Endothelial cell (in vitro differentiated cells): ENCODE measurements around the gene LYZL6. TPM values are rescaled to one million over a fixed set of nuclear protein-coding genes. Genes with fewer than 3 reads are reported as not detected.

Experiments used
- DNase-seq: peaks from one replicate; pipeline ENCODE4 v3.0.0; 2021; ENCODE audit warnings: low spot score
- H3K27ac Mint-ChIP-seq: one replicate; pipeline ENCODE4 v1.8.0; 2021; ENCODE audit warnings: mixed read lengths, inconsistent platforms; ENCODE audit not compliant: unreplicated experiment
- H3K27me3 Mint-ChIP-seq: one replicate; pipeline ENCODE4 v1.8.0; 2021; ENCODE audit warnings: mild to moderate bottlenecking, moderate library complexity, mixed read lengths, inconsistent platforms; ENCODE audit not compliant: unreplicated experiment
- H3K36me3 Mint-ChIP-seq: one replicate; pipeline ENCODE4 v1.8.0; 2021; ENCODE audit warnings: mild to moderate bottlenecking, low read depth, mixed read lengths, inconsistent platforms; ENCODE audit not compliant: unreplicated experiment
- H3K4me1 Mint-ChIP-seq: one replicate; pipeline ENCODE4 v1.8.0; 2021; ENCODE audit warnings: mild to moderate bottlenecking, mixed read lengths, inconsistent platforms; ENCODE audit not compliant: unreplicated experiment
- H3K4me3 Mint-ChIP-seq: one replicate; pipeline ENCODE4 v1.8.0; 2021; ENCODE audit warnings: mild to moderate bottlenecking, mixed read lengths, inconsistent platforms; ENCODE audit not compliant: unreplicated experiment
- H3K9me3 Mint-ChIP-seq: one replicate; pipeline ENCODE4 v1.8.0; 2021; ENCODE audit warnings: mixed read lengths, inconsistent platforms; ENCODE audit not compliant: unreplicated experiment
- total RNA-seq: library from RNA; stranded (reverse); fragmentation: NEBNext Ultra II Directional; extraction: Animal tissue kit (Norgen Biotek cat#: 25700); gene quantifications from one replicate; pipeline ENCODE4 v1.2.1, GENCODE V29; 2021; ENCODE audit not compliant: unreplicated experiment
- TF ChIP-seq, protein P1 (sequence below): fragments of 200-600 bp; sonication (generic); IDR thresholded peaks from one replicate; pipeline ENCODE4 v1.5.0; 2021; ENCODE audit warnings: antibody characterized with exemption; ENCODE audit not compliant: unreplicated experiment

The LYZL6 gene
- total RNA-seq, 1 donor from 2014 or later, result not detected

DNA sequence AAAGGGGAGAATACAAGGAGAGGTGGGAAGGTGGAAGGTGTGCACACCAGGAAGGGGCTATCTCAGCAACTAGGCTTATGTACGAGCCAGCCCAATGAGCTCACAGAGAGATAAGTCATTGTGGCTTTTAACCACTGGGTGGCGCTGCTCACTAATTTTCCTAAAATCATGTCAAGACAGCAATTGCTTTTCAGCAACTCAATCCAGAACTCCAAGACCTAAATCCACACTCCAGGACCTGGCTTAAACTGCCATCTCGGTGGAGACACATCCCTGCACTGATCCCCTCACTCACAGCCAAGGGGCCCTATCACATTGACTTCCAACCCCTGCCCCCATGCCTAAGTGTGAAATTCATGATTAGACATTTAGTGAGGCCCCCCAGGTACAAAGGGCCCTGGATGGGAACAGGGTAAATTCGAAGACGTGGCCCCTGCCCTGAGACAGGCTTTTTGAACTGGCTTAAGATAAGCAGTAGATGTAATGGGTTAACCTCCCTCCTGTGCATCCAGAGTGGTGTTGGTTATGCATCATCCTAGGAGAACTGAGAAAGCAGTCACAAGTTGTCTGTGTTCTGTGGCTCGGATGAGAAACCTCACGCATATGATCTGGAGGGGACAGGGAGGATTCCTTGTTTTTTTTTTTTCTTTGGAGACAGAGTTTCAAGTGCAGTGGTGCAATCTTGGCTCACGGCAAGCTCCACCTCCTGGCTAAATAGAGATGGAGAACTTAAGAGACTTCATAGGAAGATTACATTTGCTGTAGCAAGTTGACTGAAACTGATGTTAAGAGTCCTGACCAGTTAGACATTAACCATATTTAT lies 26.3 kb upstream of the LYZL6 start:
- no peaks in the 10 kb centered on the region for H3K27me3 Mint-ChIP-seq
- H3K4me3 Mint-ChIP-seq, result no peak overlapping the region
- peak; percentile 83 for DNase-seq
- H3K27ac Mint-ChIP-seq, result no peak overlapping the region
- H3K4me1 Mint-ChIP-seq, result peaks cover 26% of the 10 kb centered on the region
- no peaks in the 10 kb centered on the region for H3K36me3 Mint-ChIP-seq
- TF ChIP-seq, protein P1, sequence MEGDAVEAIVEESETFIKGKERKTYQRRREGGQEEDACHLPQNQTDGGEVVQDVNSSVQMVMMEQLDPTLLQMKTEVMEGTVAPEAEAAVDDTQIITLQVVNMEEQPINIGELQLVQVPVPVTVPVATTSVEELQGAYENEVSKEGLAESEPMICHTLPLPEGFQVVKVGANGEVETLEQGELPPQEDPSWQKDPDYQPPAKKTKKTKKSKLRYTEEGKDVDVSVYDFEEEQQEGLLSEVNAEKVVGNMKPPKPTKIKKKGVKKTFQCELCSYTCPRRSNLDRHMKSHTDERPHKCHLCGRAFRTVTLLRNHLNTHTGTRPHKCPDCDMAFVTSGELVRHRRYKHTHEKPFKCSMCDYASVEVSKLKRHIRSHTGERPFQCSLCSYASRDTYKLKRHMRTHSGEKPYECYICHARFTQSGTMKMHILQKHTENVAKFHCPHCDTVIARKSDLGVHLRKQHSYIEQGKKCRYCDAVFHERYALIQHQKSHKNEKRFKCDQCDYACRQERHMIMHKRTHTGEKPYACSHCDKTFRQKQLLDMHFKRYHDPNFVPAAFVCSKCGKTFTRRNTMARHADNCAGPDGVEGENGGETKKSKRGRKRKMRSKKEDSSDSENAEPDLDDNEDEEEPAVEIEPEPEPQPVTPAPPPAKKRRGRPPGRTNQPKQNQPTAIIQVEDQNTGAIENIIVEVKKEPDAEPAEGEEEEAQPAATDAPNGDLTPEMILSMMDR, result peak; percentile 89
- no peaks in the 10 kb centered on the region for H3K9me3 Mint-ChIP-seq

DNA sequence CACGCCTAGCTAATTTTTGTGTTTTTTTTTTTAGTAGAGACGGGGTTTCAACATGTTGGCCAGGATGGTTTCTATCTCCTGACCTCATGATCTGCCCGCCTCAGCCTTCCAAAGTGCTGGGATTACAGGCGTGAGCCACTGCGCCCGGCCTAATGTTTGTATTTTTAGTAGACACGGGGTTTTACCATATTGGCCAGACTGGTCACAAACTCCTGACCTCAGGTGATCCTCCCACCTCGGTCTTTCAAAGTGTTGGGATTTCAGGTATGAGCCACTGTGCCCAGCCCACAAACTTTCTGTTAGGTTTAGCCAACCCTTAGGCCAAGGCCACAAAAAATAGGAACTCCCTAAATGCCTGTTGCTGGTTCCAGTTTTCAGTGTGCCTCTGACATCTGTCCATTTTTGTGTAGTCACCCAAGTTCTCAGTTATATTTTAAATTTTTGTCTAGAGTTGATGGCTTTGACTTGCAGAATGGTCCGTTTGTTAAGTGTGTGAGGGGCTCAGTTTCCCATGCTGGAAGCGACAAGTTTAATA lies 25.1 kb upstream of the LYZL6 start:
- TF ChIP-seq, protein P1, result no peak
- Mint-ChIP-seq H3K4me3 (no peak overlapping the region), H3K9me3 (no peaks in the 10 kb centered on the region), H3K36me3 (no peaks in the 10 kb centered on the region), H3K27ac (no peak overlapping the region), H3K27me3 (no peaks in the 10 kb centered on the region), H3K4me1 (peaks cover 21% of the 10 kb centered on the region)
- DNase-seq, result no peak

DNA sequence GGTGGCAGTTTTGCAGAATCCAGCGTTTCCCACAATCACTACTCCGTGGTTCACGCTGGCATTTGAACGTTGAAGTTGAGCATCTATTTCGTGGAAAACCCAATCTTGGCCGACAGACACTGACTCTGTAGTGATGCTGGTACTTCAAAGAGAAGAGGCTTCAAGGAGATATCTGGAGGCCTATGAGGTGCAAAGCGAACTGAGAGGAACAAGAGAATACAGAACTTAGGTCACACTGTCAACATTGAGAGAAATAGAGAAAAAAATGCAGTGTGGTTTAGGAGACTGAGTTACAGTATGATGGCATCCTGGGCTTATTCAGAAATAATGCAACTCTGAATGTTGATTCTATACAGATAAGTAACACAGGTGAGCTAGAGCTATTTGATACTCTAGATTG lies 21.8 kb upstream of the LYZL6 start:
- Mint-ChIP-seq H3K4me1 (no peaks in the 10 kb centered on the region), H3K27me3 (no peaks in the 10 kb centered on the region), H3K27ac (no peak overlapping the region), H3K36me3 (no peaks in the 10 kb centered on the region), H3K4me3 (no peak overlapping the region), H3K9me3 (no peaks in the 10 kb centered on the region)
- TF ChIP-seq, protein P1, result no peak
- no peak for DNase-seq

DNA sequence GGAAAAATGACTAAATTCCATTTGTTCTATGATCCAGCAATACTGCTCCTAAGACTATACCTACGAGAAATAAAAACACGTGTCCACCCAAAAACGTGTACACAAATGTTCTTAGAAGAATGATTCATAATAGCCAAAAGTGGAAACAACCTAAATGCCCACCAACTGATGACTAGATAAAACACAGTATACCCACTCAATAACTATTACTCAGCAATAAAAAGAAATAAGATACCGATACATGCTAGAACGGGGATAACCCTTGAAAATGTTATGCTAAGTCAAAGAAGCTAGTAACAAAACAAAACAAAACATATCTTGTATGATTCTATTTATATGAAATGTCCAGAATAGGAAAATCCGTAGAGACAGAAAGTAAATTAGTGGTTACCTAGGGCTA lies 20.1 kb upstream of the LYZL6 start:
- TF ChIP-seq, protein P1, result no peak
- no peaks in the 10 kb centered on the region for H3K9me3 Mint-ChIP-seq
- H3K4me3 Mint-ChIP-seq, result no peak overlapping the region
- H3K36me3 Mint-ChIP-seq, result no peaks in the 10 kb centered on the region
- H3K4me1 Mint-ChIP-seq, result no peaks in the 10 kb centered on the region
- no peaks in the 10 kb centered on the region for H3K27me3 Mint-ChIP-seq
- no peak for DNase-seq
- no peak overlapping the region for H3K27ac Mint-ChIP-seq

DNA sequence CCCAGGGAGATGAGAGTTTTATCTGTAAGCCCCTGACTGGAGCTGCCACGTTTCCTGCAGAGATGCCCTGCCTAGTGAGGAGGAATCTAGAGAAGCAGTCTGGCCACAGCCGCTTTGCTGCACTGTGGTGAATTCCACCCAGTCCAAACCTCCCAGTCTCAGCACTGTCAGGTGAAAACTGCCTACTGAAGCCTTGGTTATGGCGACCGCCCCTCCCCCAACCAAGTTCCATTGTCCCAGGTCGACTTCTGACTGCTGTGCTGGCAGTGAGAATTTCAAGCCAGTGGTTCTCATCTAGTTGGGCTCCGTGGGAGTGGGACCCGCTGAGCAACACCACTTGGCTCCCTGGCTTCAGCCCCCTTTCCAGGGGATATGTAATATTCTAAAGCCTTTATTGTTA lies 10.2 kb upstream of the LYZL6 start:
- TF ChIP-seq, protein P1, result no peak
- H3K27me3 Mint-ChIP-seq, result peaks cover 1% of the 10 kb centered on the region
- H3K4me3 Mint-ChIP-seq, result no peak overlapping the region
- H3K4me1 Mint-ChIP-seq, result no peaks in the 10 kb centered on the region
- H3K36me3 Mint-ChIP-seq, result no peaks in the 10 kb centered on the region
- H3K27ac Mint-ChIP-seq, result no peak overlapping the region
- no peak for DNase-seq
- no peaks in the 10 kb centered on the region for H3K9me3 Mint-ChIP-seq
